ENCODE data around the gene F2RL3.

DNA sequence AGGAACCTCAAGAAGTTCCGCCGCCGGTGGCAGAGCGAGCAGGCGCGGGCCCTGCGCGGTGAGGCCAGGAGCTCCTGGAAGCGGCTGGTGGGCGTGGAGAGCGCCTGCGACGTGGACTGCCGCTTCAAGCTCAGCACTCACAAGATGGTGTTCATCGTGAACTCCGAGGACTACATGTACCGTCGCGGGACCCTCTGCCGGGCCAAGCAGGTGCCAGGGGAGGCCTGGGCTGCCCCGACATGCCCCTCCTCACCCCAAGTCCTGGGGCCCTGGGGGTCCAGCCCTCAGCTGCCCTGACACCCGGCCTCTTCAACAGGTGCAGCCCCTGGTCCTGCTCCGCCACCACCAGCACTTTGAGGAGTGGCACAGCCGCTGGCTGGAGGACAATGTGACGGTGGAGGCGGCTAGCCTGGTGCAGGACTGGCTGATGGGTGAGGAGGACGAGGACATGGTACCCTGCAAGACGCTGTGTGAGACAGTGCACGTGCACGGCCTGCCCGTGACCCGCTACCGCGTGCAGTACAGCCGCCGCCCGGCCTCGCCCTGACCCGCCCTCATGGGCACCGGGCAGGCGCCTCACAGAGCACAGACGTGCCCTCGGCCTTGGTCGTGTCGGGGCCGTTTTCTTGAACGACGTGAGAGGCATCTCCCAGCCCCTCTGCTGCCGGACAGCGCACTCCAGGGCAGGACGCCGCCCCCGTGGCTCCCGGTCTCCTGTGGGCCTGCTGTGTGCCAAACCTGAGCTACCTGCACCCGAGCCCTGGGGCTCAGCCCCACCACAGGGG lies 10.4 kb upstream of the F2RL3 start:
- TF ChIP-seq CTCF (IDR thresholded peaks at IDR 0.05) (no peak), POLR2A (IDR thresholded peaks at IDR 0.05) (no peak), EP300 (IDR thresholded peaks at IDR 0.05) (no peak)

All from tibial nerve (tissue), 4 donors.